HUES48 (cell line): ENCODE data around the gene ZEB2.

Source experiments
- H3K27ac ChIP-seq: one replicate; pipeline ENCODE4 v1.7.0; 2013; ENCODE audit warnings: low read depth, low read length, inconsistent platforms
- H3K27me3 ChIP-seq: 2 replicates; pipeline ENCODE4 v1.6.1; 2013; ENCODE audit warnings: mild to moderate bottlenecking, low read length; ENCODE audit not compliant: control insufficient read depth, insufficient read depth
- H3K36me3 ChIP-seq: 2 replicates; pipeline ENCODE4 v1.6.1; 2013; ENCODE audit warnings: low read length; ENCODE audit not compliant: control insufficient read depth, insufficient read depth
- H3K4me1 ChIP-seq: 2 replicates; pipeline ENCODE4 v1.6.1; 2013; ENCODE audit warnings: mild to moderate bottlenecking, low read length; ENCODE audit not compliant: control insufficient read depth, insufficient read depth
- H3K4me3 ChIP-seq: 2 replicates; pipeline ENCODE4 v1.5.1; 2013; ENCODE audit warnings: mild to moderate bottlenecking, low read depth, low read length
- H3K9ac ChIP-seq: 2 replicates; pipeline ENCODE4 v1.6.1; 2013; ENCODE audit warnings: mild to moderate bottlenecking, low read depth, low read length, moderate library complexity
- H3K9me3 ChIP-seq: 2 replicates; pipeline ENCODE4 v1.6.1; 2013; ENCODE audit warnings: low read length; ENCODE audit not compliant: control insufficient read depth, insufficient read depth

Gene ZEB2

GRCh38 chr2:144412709-144413108 lies 107.2 kb downstream of the ZEB2 start:
- peaks cover 8% of the 10 kb centered on the region; the same call in 1 of the 2 replicates for H3K4me1 ChIP-seq
- H3K27ac ChIP-seq, result no peak overlapping the region
- H3K36me3 ChIP-seq, result no peaks in the 10 kb centered on the region
- H3K9me3 ChIP-seq, result no peaks in the 10 kb centered on the region
- H3K9ac ChIP-seq, result no peak overlapping the region
- H3K4me3 ChIP-seq, result no peak overlapping the region
- no peaks in the 10 kb centered on the region for H3K27me3 ChIP-seq

GRCh38 chr2:144411473-144411872 lies 108.4 kb downstream of the ZEB2 start:
- Histone ChIP-seq H3K4me1 (peaks cover 13% of the 10 kb centered on the region; the same call in 1 of the 2 replicates), H3K9ac (no peak overlapping the region), H3K27me3 (no peaks in the 10 kb centered on the region), H3K4me3 (no peak overlapping the region), H3K27ac (no peak overlapping the region), H3K36me3 (no peaks in the 10 kb centered on the region), H3K9me3 (no peaks in the 10 kb centered on the region)

GRCh38 chr2:144409241-144409640 lies 110.7 kb downstream of the ZEB2 start:
- H3K36me3 ChIP-seq, result no peaks in the 10 kb centered on the region
- H3K4me3 ChIP-seq, result no peak overlapping the region
- H3K9ac ChIP-seq, result no peak overlapping the region
- H3K4me1 ChIP-seq, result peaks cover 13% of the 10 kb centered on the region; the same call in 1 of the 2 replicates
- H3K9me3 ChIP-seq, result no peaks in the 10 kb centered on the region
- no peaks in the 10 kb centered on the region for H3K27me3 ChIP-seq
- H3K27ac ChIP-seq, result no peak overlapping the region

- Histone ChIP-seq H3K4me1 (peaks cover 16% of the 10 kb centered on the region), H3K9ac (no peak overlapping the region), H3K9me3 (no peaks in the 10 kb centered on the region), H3K36me3 (no peaks in the 10 kb centered on the region), H3K27me3 (no peaks in the 10 kb centered on the region), H3K27ac (no peak overlapping the region), H3K4me3 (no peak overlapping the region)
Observed at GRCh38 chr2:144407262-144407661, 112.7 kb downstream of the ZEB2 start.

- Histone ChIP-seq H3K9ac (no peak overlapping the region), H3K9me3 (no peaks in the 10 kb centered on the region), H3K36me3 (no peaks in the 10 kb centered on the region), H3K4me3 (no peak overlapping the region), H3K4me1 (peaks cover 26% of the 10 kb centered on the region), H3K27me3 (no peaks in the 10 kb centered on the region), H3K27ac (no peak overlapping the region)
Observed at GRCh38 chr2:144405982-144406788, 113.7 kb downstream of the ZEB2 start.

- Histone ChIP-seq H3K4me3 (no peak overlapping the region), H3K9me3 (no peaks in the 10 kb centered on the region), H3K27ac (no peak overlapping the region), H3K36me3 (no peaks in the 10 kb centered on the region), H3K4me1 (peaks cover 33% of the 10 kb centered on the region), H3K9ac (no peak overlapping the region), H3K27me3 (no peaks in the 10 kb centered on the region)
Observed at GRCh38 chr2:144405321-144405720, 114.6 kb downstream of the ZEB2 start.

GRCh38 chr2:144404586-144405314 lies 115.2 kb downstream of the ZEB2 start:
- H3K27me3 ChIP-seq, result no peaks in the 10 kb centered on the region
- no peak overlapping the region for H3K4me3 ChIP-seq
- no peak overlapping the region for H3K27ac ChIP-seq
- H3K4me1 ChIP-seq, result peaks cover 33% of the 10 kb centered on the region
- no peak overlapping the region for H3K9ac ChIP-seq
- H3K36me3 ChIP-seq, result no peaks in the 10 kb centered on the region
- H3K9me3 ChIP-seq, result no peaks in the 10 kb centered on the region

GRCh38 chr2:144403933-144404332 lies 116.0 kb downstream of the ZEB2 start:
- Histone ChIP-seq H3K9ac (no peak overlapping the region), H3K9me3 (no peaks in the 10 kb centered on the region), H3K36me3 (no peaks in the 10 kb centered on the region), H3K27me3 (no peaks in the 10 kb centered on the region), H3K4me1 (peaks cover 33% of the 10 kb centered on the region), H3K27ac (no peak overlapping the region), H3K4me3 (no peak overlapping the region)

- H3K27me3 ChIP-seq, result no peaks in the 10 kb centered on the region
- H3K9me3 ChIP-seq, result no peaks in the 10 kb centered on the region
- H3K9ac ChIP-seq, result no peak overlapping the region; the same call in 1 of the 2 replicates
- H3K36me3 ChIP-seq, result no peaks in the 10 kb centered on the region
- no peak overlapping the region for H3K4me3 ChIP-seq
- peaks cover 25% of the 10 kb centered on the region for H3K4me1 ChIP-seq
- H3K27ac ChIP-seq, result no peak overlapping the region
Observed at GRCh38 chr2:144402251-144402650, 117.7 kb downstream of the ZEB2 start.

- peaks cover 25% of the 10 kb centered on the region for H3K4me1 ChIP-seq
- H3K36me3 ChIP-seq, result no peaks in the 10 kb centered on the region
- H3K9me3 ChIP-seq, result no peaks in the 10 kb centered on the region
- H3K4me3 ChIP-seq, result no peak overlapping the region
- H3K27ac ChIP-seq, result no peak overlapping the region
- H3K27me3 ChIP-seq, result no peaks in the 10 kb centered on the region
- H3K9ac ChIP-seq, result no peak overlapping the region
Observed at GRCh38 chr2:144401036-144401435, 118.9 kb downstream of the ZEB2 start.

GRCh38 chr2:144396318-144396717 lies 123.6 kb downstream of the ZEB2 start:
- no peak overlapping the region for H3K27ac ChIP-seq
- no peak overlapping the region for H3K4me3 ChIP-seq
- H3K4me1 ChIP-seq, result peaks cover 9% of the 10 kb centered on the region
- H3K9ac ChIP-seq, result no peak overlapping the region
- no peaks in the 10 kb centered on the region for H3K9me3 ChIP-seq
- H3K27me3 ChIP-seq, result peaks cover 2% of the 10 kb centered on the region
- no peaks in the 10 kb centered on the region for H3K36me3 ChIP-seq
